ENCODE measurements around the gene GLTPD2. TPM values are rescaled to one million over a fixed set of nuclear protein-coding genes. Genes with fewer than 3 reads are reported as not detected.

GLTPD2 gene
- total and polyA plus RNA-seq, 2 donors (not counting 3 experiments of a cell fraction or from before 2014, with no cell fraction given), result not detected

- FAIRE-seq (peak; percentile 72), DNase-seq (ENCODE audit: low read depth, low spot score) (peak; percentile 55)
- H3K79me2 ChIP-seq (ENCODE audit: control insufficient read depth, insufficient read depth, low read length), result peaks cover 45% of the 10 kb centered on the region
- TSS peak; percentile 41 for BruUV-seq (replicated peaks)
- no peaks in the 10 kb centered on the region for H3K27me3 ChIP-seq (ENCODE audit: control insufficient read depth in 2 of 2, insufficient read depth in 2 of 2, low read length in 2 of 2)
- H3K9me1 ChIP-seq (replicated peaks; ENCODE audit: control insufficient read depth, extremely low read depth, insufficient read depth, low read length), result no peaks in the 10 kb centered on the region
- ChIA-PET POLR2A (no interaction called here), CTCF (interaction anchor here (1.0 to 2.1 kb wide), 6 partner anchors 24 to 124 kb away, joined by 3 to 8 read pairs (median 5); partner anchors contain the start of genes ARRB2 and PLD2)
- H3K4me1 ChIP-seq (ENCODE audit: control insufficient read depth, extremely low read depth, insufficient read depth, low read length), result peaks cover 12% of the 10 kb centered on the region
- peak overlapping the region; percentile 86 for H3K4me2 ChIP-seq (ENCODE audit: insufficient read depth, low read length)
- intact Hi-C loops (cut with micrococcal nuclease), result loop anchor here (1.0 kb wide), 2 partner anchors 24 to 48 kb away; no protein-coding TSS in a partner anchor
- no peaks in the 10 kb centered on the region for H3K9me3 ChIP-seq (replicated peaks; ENCODE audit: control insufficient read depth, insufficient read depth, low read length)
- H3K4me3 ChIP-seq (replicated peaks in 1 of 3; ENCODE audit: insufficient read depth in 1 of 3, low read depth in 1 of 3, low read length in 3 of 3), result peak overlapping the region; percentile 67 to 79 (median 77)
- dilution Hi-C loops (cut with MboI; ENCODE audit: extremely low pct_ligation_motif_present, low sequenced_read_pairs), result no loop called here
- TF ChIP-seq MYC (IDR thresholded peaks at IDR 0.05; ENCODE audit: low read depth, low read length) (no peak), MAX (IDR thresholded peaks at IDR 0.05; ENCODE audit: insufficient read depth, insufficient read length) (no peak), POLR2A (IDR thresholded peaks at IDR 0.05; ENCODE audit: low read depth, low read length) (no peak), JUN (IDR thresholded peaks at IDR 0.05; ENCODE audit: borderline replicate concordance, insufficient read depth, insufficient read length, low read depth) (no peak), EZH2 (IDR thresholded peaks at IDR 0.05; ENCODE audit: borderline replicate concordance, low read depth, low read length, severe bottlenecking) (no peak)
- TF ChIP-seq, protein P1, sequence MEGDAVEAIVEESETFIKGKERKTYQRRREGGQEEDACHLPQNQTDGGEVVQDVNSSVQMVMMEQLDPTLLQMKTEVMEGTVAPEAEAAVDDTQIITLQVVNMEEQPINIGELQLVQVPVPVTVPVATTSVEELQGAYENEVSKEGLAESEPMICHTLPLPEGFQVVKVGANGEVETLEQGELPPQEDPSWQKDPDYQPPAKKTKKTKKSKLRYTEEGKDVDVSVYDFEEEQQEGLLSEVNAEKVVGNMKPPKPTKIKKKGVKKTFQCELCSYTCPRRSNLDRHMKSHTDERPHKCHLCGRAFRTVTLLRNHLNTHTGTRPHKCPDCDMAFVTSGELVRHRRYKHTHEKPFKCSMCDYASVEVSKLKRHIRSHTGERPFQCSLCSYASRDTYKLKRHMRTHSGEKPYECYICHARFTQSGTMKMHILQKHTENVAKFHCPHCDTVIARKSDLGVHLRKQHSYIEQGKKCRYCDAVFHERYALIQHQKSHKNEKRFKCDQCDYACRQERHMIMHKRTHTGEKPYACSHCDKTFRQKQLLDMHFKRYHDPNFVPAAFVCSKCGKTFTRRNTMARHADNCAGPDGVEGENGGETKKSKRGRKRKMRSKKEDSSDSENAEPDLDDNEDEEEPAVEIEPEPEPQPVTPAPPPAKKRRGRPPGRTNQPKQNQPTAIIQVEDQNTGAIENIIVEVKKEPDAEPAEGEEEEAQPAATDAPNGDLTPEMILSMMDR (IDR thresholded peaks at IDR 0.05; ENCODE audit: extremely low read depth in 1 of 2, insufficient read depth in 1 of 2, low read depth in 1 of 2, low read length in 2 of 2), result no peak
- no peaks in the 10 kb centered on the region for H4K20me1 ChIP-seq (replicated peaks; ENCODE audit: control insufficient read depth, extremely low read depth, insufficient read depth, low read length)
- peaks cover 0 to 7% of the 10 kb centered on the region in 2 experiments for H3K36me3 ChIP-seq (ENCODE audit: control insufficient read depth in 2 of 2, extremely low read depth in 1 of 2, insufficient read depth in 2 of 2, low read length in 2 of 2)
- H2AFZ ChIP-seq (ENCODE audit: low read depth, low read length), result peak overlapping the region; percentile 82
- peak overlapping the region; percentile 90 for H3K9ac ChIP-seq (replicated peaks; ENCODE audit: extremely low read depth, insufficient read depth, low read length)
- no peak overlapping the region for H3K27ac ChIP-seq (ENCODE audit: insufficient read depth, low read depth, low read length)
Measured at GRCh38 chr17:4833941-4834680, 45.3 kb downstream of the GLTPD2 start.

Measured in endothelial cell of umbilical vein (primary cell).